SW 1271 (cell line): ENCODE data around the gene ZNF836.

ENCODE experiments used
- DNase-seq, 2 experiments: peaks; one replicate each; lab custom pipeline; 2025; lab: John Stamatoyannopoulos, UW

ZNF836 gene

DNA sequence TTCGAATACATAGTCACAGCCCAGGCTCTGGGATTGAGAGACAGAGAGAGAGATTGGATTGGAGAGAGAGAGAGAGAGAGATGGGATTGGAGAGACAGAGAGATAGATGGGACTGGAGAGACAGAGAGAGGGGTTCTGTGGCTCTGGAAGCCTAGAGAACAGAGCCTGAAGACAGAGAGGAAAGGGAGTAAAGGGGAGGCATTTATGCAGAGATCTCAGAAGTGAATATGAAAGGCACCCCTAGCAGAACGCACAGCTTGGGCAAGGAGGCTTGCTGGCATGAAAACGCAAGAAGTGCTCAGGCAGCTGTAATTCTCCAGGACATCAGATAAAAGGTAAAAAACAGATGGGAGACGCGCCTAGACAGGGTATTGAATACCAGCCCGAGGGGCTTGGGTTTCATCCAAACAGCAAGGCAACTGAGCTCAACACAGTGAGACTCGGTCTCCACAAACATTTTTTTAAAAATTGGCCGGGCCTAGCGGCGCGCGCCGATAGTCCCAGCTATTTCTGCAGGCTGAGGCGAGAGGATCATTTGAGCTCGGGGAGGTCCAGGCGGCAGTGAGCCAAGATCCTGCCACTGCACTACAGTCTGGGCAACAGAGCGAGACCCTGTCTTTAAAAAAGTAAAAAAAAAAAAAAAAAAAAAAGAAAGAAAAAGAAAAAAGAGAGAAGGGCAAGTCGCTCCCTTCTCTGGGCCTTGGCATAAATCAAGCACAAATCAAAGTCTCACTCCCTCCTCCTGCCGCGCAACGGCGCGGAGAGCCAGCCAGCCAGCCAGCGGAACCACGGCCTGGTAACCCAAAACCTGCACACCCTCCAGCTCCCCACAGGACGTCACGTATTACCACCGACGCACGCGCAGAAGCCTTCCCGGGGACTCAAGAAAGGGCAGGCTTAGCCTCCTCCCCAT is 17.7 kb upstream of the ZNF836 start:
- no peak for DNase-seq

DNA sequence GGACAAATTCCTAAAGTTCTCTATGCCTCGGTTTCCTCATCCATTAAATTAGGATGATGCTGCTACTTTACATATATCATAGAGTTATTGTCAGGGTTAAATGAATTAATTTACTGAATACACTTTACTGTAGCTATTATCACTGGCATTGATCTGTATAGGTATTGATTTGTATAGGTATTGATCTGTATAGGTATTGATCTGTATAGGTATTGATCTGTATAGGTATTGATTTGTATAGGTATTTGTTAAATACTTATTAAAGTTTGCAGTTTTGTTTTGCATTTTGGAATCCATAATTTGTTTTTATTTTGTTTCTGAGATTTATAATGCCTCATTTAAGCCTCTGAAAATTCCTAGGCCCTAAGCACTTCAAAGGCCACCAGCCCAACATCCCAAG is 16.0 kb upstream of the ZNF836 start:
- DNase-seq = no peak

DNA sequence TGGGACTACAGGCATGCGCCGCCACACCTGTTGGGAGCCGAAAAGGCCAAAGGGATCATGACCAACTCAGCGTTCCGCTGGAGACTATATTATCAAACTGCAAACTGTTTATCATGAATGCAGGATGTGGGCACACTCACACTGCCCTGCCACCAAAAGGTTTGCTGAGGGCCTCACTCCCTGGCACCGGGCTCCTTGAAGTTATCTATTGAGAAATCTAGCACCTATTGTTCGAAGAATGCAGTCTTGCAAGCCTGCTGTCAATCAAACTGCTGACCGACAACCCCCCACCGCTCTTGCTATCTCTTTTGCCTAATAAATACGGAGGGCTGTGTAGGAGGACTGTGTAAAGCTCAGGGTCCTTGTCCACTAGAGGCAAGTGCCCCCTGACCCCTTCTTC is 5.2 kb upstream of the ZNF836 start:
- no peak for DNase-seq

DNA sequence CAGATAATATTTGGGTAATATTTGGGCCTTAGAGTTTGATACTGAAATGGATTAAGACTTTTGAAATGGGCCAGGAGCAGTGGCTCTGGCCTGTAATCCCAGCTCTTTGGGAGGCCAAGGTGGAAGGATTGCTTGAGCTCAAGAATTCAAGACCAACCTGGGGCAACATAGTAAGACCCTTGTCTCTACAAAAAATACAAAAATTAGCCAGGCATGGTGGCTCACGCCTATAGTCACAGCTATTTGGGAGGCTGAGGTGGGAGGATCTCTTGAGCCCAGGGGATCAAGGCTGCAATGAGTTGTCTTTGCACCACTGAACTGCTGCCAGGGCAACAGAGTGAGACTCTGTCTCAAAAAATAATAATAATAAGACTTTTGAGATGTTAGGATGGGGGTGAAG is 926 bp upstream of the ZNF836 start:
- DNase-seq = no peak

DNA sequence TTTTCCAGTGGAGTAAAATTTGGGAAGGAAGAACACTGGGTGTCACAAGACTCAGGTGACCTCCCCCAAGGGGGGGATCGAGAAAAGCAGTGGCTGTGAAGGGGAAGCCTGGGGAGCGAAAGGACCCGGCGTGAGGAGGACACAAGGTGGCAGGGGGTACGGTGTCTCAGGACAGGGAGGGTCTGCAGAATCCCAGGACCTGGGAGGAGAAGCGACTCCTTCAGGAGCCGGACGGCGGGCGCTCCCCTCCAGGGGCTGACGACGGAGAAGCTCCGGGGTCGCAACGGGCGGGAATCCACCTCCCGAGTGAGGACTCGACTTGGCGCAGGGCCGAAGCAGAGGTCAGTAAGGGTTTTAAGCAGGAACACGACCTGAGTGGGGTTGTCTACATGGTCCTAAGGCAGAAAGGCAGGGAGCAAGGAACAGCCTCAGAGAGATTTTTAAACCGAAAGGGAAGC is 529 bp downstream of the ZNF836 start:
- DNase-seq = no peak

DNA sequence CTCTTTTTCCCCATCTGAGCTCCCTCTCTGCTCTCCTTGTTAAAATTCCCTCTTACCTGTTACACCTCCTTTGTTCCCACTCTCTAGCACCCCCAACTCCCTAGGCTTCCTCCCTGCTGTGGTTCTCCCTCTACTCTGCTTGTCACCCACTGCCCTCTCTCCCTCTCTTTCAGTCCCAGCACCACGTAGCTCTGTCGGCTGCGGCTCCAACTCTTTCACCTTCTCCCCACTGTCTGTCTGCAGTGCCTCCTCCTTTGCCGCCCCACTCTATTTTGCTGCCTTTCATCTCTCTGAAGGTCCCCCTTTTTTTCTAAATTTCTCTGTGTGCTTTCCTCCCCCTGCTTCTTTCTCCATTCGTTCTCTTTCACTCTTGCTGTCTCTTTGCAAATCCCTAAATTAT is 1.1 kb downstream of the ZNF836 start:
- no peak for DNase-seq

DNA sequence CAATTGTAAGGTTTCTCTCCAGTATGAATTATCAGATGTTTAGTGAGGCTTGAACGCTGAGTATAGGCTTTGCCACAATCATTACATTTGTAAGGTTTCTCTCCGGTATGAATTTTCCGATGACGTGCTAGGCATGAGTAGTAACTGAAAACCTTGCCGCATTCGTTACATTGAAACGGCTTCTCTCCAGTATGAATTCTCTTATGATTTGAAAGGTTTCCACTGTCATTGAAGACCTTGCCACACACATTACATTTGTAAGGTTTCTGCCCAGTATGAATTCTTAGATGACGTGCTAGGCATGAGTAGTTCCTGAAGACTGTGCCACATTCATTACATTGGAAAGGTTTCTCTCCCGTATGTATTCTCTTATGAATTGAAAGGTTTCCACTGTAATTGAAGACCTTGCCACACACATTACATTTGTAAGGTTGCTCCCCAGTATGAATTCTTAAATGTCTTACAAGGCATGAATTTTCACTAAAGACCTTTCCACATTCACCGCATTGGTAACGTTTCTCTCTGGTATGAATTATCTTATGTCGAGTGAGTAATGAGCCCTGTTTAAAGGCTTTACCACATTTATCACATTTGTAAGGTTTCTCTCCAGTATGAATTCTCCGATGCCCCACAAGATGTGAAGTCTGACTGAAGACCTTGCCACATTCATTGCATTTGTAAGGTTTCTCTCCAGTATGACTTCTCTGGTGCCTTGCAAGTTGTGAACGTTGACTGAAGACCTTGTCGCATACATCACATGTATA is 15.6 kb downstream of the ZNF836 start:
- DNase-seq = no peak

DNA sequence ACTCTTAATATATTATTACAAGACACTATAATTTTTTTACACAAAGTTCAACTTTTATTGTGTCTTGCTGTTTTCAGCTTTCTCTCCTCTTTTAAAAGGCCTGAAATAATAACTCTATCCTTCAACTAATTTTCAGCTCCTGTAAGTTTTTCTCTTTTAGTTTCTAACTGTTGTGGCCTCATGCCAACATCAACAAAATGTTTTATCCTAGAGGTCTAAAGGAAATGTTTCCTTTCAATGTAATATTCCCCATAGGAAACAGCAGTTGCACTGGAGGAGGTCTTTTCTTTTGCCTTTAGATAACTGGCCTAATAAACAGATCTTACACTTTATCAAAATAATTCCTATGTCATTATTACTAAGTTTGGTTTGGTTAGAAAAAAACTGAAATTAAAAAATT is 23.2 kb downstream of the ZNF836 start:
- DNase-seq = no peak

DNA sequence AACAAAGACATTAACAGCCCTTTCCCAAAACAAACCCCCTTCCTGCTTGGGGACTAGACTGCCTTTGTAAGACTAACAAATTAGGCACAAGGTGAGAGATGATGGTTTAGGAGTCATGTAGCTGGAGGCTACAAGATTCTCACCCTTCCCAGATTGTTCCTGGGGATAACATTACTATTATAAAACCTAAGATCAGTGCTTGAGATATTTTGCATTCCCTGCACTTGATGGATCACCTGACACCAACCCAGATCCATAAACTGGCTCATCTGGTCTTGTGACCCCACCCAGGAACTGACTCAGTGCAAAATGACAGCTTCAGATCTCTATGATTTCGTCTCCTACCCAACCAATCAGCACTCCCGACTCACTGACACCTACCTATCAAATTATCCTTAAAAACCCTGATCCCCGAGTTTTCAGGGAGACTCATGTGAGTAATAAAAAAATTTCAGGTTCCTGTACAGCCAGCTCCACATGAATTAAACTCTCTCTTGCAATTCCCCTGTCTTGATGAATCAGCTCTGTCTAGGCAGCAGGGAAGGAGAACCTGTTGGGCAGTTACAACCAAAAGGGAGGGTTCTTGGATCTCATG is 29.3 kb downstream of the ZNF836 start:
- no peak for DNase-seq

DNA sequence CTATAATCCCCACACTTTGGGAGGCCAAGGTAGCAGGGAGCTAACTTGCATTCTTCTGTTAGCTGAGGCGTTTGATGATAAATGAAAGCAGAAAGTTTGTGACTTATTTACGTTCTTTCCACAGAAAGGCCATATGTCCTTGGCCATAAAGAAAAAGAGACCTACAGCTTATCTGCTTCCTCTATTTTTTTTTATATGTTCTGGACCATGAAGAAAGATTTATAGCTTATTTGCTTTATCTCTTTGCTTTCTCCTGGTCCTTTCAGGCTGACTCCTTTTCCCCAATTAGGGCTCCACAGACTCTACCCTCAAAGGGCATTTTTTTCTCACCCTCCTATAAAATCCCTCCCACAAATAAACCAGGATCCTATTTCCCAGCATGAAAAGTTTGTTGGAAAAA is 30.2 kb downstream of the ZNF836 start:
- DNase-seq = no peak

DNA sequence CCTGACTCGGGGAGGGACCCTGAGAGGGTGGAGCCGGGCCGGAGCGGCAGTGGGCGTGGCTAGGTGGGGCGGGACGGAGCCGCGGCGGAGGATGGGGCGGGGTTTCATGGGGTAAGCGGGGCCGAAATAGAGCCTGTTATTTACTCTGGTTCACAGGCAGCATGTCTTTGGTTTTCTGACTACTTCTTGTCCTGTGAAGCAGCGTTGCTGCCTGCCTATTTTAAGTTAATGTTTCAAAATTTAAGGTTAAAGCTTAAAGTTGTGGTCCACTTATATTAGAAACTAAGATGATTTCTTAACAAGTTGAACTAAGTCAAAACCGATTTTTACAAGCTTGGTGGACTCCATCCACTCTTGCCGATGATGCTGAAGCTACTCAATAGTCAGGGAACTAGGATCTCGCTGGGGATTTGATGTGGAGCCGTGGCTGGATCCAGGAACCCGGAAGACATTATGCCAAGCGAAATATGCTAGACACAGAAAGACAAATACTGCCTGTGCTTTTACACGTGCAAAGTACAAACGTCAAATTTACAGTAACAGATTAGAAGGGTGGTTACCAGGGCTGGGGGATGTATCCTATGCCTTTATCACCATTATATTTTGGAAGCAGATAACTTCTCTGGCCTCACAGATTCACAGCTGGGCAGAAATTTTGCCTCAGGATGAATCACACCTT is 31.2 kb downstream of the ZNF836 start:
- no peak for DNase-seq

DNA sequence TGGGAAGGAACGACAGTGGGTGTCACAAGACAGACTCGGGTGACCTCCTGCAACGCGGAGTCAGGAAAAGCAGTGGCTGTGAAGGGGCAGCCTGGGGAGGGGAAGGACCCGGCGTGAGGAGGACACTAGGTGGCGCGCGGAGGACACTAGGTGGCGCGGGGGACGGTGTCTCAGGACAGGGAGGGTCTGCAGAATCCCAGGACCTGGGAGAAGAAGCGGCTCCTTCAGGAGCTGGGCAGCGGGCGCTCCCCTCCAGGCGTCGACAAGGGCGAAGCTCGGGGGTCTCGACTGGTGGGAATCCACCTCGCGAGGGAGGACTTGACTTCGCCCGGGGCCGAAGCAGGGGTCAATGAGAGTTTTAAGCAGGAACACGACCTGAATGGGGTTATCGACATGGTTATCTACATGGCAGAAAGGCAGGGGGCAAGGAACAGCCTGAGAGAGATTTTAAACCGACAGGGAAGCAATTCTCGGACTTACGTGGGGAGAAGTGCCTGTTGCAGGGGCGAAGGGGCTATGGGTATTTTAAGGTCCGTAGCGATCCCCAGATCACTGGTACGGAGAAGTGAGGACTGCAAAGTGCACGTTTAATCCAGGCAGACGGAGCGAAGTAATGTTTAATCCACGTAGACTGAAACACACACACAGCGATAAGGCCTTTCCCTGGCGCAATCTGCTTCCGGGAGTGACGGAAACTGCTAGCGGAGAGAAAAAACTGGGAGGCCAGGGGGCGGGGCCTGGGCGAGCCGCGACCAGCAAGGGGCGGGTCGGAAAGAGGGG is 32.0 kb downstream of the ZNF836 start, which contains the start of gene ZNF616:
TSS of gene ZNF616 (minus strand) at position 687 of the 780 bp plus-strand sequence. CDS start 9,426 bp downstream, outside the sequence.
- peak; percentile 58 to 78 for DNase-seq

DNA sequence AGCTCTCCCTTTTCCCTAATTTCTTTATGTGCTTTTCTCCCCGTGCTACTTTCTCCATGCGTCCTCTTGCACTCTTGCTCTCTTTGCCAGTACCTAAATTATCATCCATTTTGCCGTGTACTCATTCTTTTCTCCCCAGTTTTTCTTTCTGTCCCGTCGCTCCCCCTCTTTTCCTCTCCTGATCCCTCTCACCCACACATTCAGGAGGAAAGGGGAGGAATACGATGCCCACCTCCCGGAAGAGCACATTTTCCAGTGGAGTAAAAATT is 32.5 kb downstream of the ZNF836 start:
- DNase-seq = no peak

DNA sequence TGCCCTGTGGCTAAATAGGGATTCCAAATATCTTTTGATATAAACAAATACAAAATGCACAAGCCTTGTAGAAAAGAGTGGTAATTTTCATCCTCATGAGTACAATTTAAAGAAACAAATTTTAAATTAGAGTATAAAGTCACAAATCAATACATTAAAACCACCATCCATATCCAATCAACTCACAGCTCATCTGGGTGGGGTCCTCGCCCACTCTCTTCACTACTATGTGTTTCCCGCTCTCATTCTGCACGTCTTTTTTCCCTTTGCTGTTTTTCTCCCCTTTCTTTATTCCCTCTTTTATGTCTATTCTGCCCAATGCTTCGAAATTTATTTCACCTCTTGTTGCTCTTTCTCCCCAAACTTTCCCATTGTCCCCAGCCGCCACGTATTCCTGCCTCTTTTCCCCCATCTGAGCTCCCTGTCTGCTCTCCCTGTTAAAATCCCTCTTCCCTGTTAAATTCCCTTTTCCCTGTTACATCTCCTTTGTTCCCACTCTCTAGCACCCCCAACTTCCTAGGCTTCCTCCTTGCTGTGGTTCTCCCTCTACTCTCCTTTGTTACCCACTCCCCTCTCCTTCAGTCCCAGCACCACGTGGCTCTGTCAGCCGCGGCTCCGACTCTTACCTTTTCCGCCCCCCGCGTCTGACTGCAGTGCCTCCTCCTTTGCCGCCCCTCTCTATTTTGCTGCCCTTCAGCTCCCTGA is 33.0 kb downstream of the ZNF836 start:
- DNase-seq = no peak

DNA sequence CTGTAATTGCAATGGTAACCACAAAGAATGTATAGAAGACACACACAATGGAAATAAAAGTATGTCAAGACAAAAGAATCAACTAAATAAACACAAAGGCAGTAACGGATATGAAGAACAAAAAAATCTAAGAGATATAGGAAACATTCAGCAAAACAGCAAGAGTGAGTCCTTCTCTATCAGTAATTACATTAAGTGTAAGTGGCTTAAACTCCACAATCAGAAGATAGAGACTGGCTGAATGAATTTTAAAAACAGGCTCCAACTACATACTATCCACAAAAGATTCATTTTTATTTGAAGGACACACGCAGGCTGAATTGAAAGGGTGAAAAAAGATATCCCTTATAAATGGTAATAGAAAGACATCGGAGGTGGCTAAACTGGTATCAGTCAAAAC is 51.1 kb downstream of the ZNF836 start:
- no peak for DNase-seq

DNA sequence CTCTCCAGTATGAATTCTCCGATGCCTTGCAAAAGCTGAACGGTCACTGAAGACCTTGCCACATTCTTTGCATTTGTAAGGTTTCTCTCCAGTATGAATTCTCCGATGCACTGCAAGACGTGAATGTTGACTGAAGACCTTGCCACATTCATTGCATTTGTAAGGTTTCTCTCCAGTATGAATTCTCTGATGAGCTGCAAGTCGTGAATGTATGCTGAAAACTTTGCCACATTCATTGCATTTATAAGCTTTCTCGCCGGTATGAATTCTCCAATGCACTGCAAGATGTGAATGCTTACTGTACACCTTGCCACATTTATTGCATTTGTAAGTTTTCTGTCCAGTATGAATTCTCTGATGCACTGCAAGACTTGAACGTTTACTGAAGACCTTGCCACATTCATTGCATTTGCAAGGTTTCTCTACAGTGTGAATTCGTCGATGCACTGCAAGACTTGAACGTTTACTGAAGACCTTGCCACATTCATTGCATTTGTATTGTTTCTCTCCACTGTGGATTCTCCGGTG is 55.8 kb downstream of the ZNF836 start:
- no peak for DNase-seq

DNA sequence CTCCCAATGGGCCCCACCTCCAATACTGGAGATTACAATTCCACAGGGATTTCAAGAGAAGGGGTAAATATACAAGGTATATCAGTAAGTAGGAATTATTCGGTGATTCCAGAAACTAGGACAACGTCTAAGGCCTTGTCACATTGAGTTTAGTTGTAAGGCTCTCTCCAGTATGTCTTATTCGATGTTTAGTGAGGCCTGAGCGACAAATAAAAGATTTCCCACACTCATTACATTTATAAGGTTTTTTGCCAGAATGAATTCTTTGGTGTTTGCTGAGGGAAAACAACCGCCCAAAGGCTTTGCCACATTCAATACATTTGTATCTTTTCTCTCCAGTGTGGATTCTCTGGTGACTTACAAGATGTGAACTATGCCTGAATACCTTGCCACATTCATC is 56.7 kb downstream of the ZNF836 start:
- no peak for DNase-seq

DNA sequence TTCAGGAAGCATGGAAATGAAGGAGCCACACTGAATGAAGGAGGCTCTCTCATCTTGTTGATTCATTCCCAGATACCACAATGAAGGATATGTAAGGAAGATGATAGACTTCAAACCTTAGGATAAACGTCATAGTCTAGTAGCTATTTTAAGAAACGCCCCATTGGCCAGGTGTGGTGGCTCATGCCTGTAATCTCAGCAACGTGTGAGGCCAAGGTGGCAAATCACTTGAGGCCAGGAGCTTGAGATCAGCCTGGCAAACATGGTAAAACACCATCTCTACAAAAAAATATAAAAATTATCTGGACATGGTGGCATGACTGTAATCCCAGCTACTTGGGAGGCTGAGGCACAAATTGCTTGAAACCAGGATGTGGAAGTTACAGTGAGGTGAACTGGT is 58.8 kb downstream of the ZNF836 start:
- DNase-seq = no peak

DNA sequence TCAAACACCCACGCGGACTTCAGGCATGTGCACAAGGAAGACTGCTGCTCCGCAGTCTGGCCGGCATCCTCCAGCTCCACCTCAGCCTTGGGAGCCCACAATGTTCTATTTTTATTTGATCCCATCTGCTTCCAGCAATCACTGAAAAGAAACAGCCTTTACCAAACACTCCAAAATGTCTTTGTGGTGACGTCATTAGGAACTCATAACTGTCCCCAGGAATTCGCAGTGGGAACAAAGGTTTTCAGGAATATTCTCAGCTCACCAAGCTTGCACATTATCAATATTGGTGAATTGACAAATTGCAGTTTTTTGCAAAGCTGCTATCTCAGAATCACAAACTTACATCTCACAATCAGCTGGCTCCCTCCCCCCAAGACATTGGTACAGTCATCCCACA is 60.6 kb downstream of the ZNF836 start:
- DNase-seq = no peak
